B cell (primary cell): ENCODE measurements around the gene MELK. TPM values are rescaled to one million over a fixed set of nuclear protein-coding genes. Genes with fewer than 3 reads are reported as not detected.

Experiments
- ATAC-seq: fragments of 200-7000 bp; cut with Tn5 transposase; one replicate; pipeline ENCODE4 v1.10.0; 2021; ENCODE audit warnings: low read depth, mild to moderate bottlenecking, moderate number of reproducible peaks, moderate library complexity
- CTCF ChIA-PET: fragments of 350-600 bp; sonication (Branson Sonifier 250); formaldehyde crosslinking; loops from one replicate; lab custom pipeline; 2021; ENCODE audit warnings: antibody characterized with exemption, inconsistent platforms; lab: Charles Lee
- POLR2A ChIA-PET: fragments of 350-600 bp; sonication (Branson Sonifier 250); formaldehyde crosslinking; loops from one replicate; lab custom pipeline; 2021; ENCODE audit warnings: antibody characterized with exemption; lab: Charles Lee
- DNase-seq: peaks from one replicate; pipeline ENCODE4 v3.0.0; 2013
- H2AFZ ChIP-seq: 2 replicates; pipeline ENCODE4 v1.6.1; 2012; ENCODE audit warnings: mild to moderate bottlenecking, low read depth, low read length; ENCODE audit not compliant: insufficient read depth, poor library complexity, severe bottlenecking
- H3K27ac ChIP-seq, 2 donors: 1 replicate in 1 of 2; 2 replicates in 1 of 2; pipeline ENCODE4 v1.5.1; 2012 to 2013; ENCODE audit warnings: low read length in 2 of 2, mild to moderate bottlenecking in 2 of 2, moderate library complexity in 1 of 2
- H3K27me3 ChIP-seq, 4 experiments: fragments of 200-600 bp in 1 of 4; sonication (generic) in 1 of 4; replicated peaks in 1 of 4; 1 replicate in 2 of 4; 2 replicates in 2 of 4; pipeline versions ENCODE4 v1.6.1 to v1.7.0; 2013 to 2016; ENCODE audit warnings: low read length in 3 of 4, mild to moderate bottlenecking in 2 of 4, mixed read lengths in 1 of 4, moderate library complexity in 1 of 4; ENCODE audit not compliant: insufficient read depth in 4 of 4, control insufficient read depth in 3 of 4; ENCODE audit errors: control extremely low read depth in 1 of 4
- H3K36me3 ChIP-seq, 2 experiments: replicated peaks in 1 of 2; 1 replicate in 1 of 2; 2 replicates in 1 of 2; pipeline versions ENCODE4 v1.6.1 to v1.7.1; 2013; ENCODE audit warnings: low read length in 1 of 2; ENCODE audit not compliant: insufficient read depth in 2 of 2, control insufficient read depth in 1 of 2; ENCODE audit errors: control extremely low read depth in 1 of 2, extremely low read depth in 1 of 2
- H3K4me1 ChIP-seq, 2 donors: fragments of 200-600 bp in 1 of 2; sonication (generic) in 1 of 2; 1 replicate in 1 of 2; 2 replicates in 1 of 2; pipeline versions ENCODE4 v1.5.1 to v1.6.1; 2013 to 2017; ENCODE audit warnings: low read length in 2 of 2; ENCODE audit not compliant: control insufficient read depth in 2 of 2, insufficient read depth in 2 of 2
- H3K4me2 ChIP-seq: replicated peaks from 2 replicates; pipeline ENCODE3; 2012; ENCODE audit warnings: mild to moderate bottlenecking, low read depth, low read length; ENCODE audit not compliant: poor library complexity, severe bottlenecking
- H3K4me3 ChIP-seq, 5 experiments: fragments of 200-600 bp in 1 of 5; sonication (generic) in 1 of 5; 1 replicate in 3 of 5; 2 replicates in 2 of 5; pipeline versions ENCODE4 v1.5.1 to v1.7.0; 2011 to 2016; ENCODE audit warnings: low read length in 4 of 5, mild to moderate bottlenecking in 4 of 5, low read depth in 2 of 5, control low read depth in 1 of 5, moderate library complexity in 1 of 5; ENCODE audit not compliant: insufficient read depth in 1 of 5; ENCODE audit errors: control extremely low read depth in 1 of 5, extremely low read depth in 1 of 5
- H3K79me2 ChIP-seq: fragments of 200-600 bp; sonication (generic); one replicate; pipeline ENCODE4 v1.6.0; 2016; ENCODE audit warnings: low read length; ENCODE audit not compliant: control insufficient read depth, insufficient read depth
- H3K9ac ChIP-seq: fragments of 200-600 bp; sonication (generic); 2 replicates; pipeline ENCODE4 v1.6.1; 2017; ENCODE audit warnings: mild to moderate bottlenecking, low read length, moderate library complexity
- H3K9me3 ChIP-seq, 3 donors: one replicate each; pipeline versions ENCODE4 v1.6.1 to v1.7.1; 2013; ENCODE audit warnings: low read length in 2 of 3; ENCODE audit not compliant: control insufficient read depth in 2 of 3, insufficient read depth in 1 of 3; ENCODE audit errors: control extremely low read depth in 1 of 3
- H4K20me1 ChIP-seq: 2 replicates; pipeline ENCODE4 v1.6.0; 2012; ENCODE audit warnings: mild to moderate bottlenecking, low read length; ENCODE audit not compliant: insufficient read depth, control insufficient read depth, poor library complexity, severe bottlenecking
- H3K27ac Mint-ChIP-seq: one replicate; pipeline ENCODE4 v1.8.0; 2021; ENCODE audit warnings: mixed read lengths
- H3K27me3 Mint-ChIP-seq: one replicate; pipeline ENCODE4 v1.8.0; 2021; ENCODE audit warnings: mixed read lengths
- H3K4me1 Mint-ChIP-seq: one replicate; pipeline ENCODE4 v1.8.0; 2021; ENCODE audit warnings: mixed read lengths
- H3K4me3 Mint-ChIP-seq: one replicate; pipeline ENCODE4 v1.8.0; 2021; ENCODE audit warnings: mixed read lengths
- H3K9me3 Mint-ChIP-seq: one replicate; pipeline ENCODE4 v1.8.0; 2022; ENCODE audit warnings: mixed read lengths; ENCODE audit not compliant: insufficient read depth
- CTCF ChIP-seq: fragments of 200-600 bp; IDR thresholded peaks from one replicate; pipeline ENCODE4 v1.8.0; 2022; ENCODE audit warnings: antibody characterized with exemption, mild to moderate bottlenecking
- EZH2 ChIP-seq: IDR thresholded peaks from 2 replicates; pipeline ENCODE4 v1.6.1; 2012; ENCODE audit warnings: borderline replicate concordance, low read depth, mild to moderate bottlenecking, moderate library complexity, low read length; ENCODE audit not compliant: insufficient read depth, poor library complexity, severe bottlenecking
- WGBS: methylation state at CpG from one replicate; pipeline ENCODE4 v1.1.5; 2013; ENCODE audit warnings: missing lambda C conversion rate; ENCODE audit not compliant: insufficient coverage; 5-methylcytosine and 5-hydroxymethylcytosine counted together
- intact Hi-C: fragments of 100-400 bp; cut with micrococcal nuclease; formaldehyde crosslinking; loops from one replicate; pipeline ENCODE4 v1.10.0; 2022
- polyA plus RNA-seq: library from polyadenylated mRNA; depleted of rRNA; stranded (reverse); fragments of >200 nt; gene quantifications from 2 replicates; pipeline ENCODE4 v1.2.3, GENCODE V29; 2012
- total RNA-seq, 2 donors: library from RNA; stranded (reverse); fragments of 120-200 nt in 1 of 2; gene quantifications; 1 replicate in 1 of 2; 2 replicates in 1 of 2; pipeline versions ENCODE4 v1.2.3 to v1.2.4, GENCODE V29; 2013 to 2022

MELK gene
- total and polyA plus RNA-seq, 2 donors (not counting 1 experiment from before 2014, with no cell fraction given), result 0.17 to 0.18 TPM

- TF ChIP-seq EZH2 (no peak), CTCF (no peak)
- H3K4me1 ChIP-seq, result peaks cover 0 to 4% of the 10 kb centered on the region in 2 donors
- Mint-ChIP-seq H3K27me3 (no peaks in the 10 kb centered on the region), H3K27ac (no peak overlapping the region), H3K9me3 (no peaks in the 10 kb centered on the region), H3K4me1 (peaks cover 8% of the 10 kb centered on the region), H3K4me3 (no peak overlapping the region)
- ATAC-seq (no peak), DNase-seq (peak; percentile 26)
- no peaks in the 10 kb centered on the region for H4K20me1 ChIP-seq
- no peak overlapping the region for H2AFZ ChIP-seq
- no peaks in the 10 kb centered on the region for H3K36me3 ChIP-seq
- H3K4me3 ChIP-seq, result no peak overlapping the region
- H3K4me2 ChIP-seq, result peak overlapping the region; percentile 23
- no peak overlapping the region for H3K9ac ChIP-seq
- WGBS, result 56% methylated on average over 6 of the region's 6 CpGs
- ChIA-PET CTCF (interaction anchor here (0.8 to 1.5 kb wide), 3 partner anchors 27 to 69 kb away, joined by 3 to 4 read pairs (median 3); no protein-coding TSS in a partner anchor), POLR2A (no interaction called here)
- no peaks in the 10 kb centered on the region for H3K9me3 ChIP-seq
- intact Hi-C loops, result no loop called here
- H3K27ac ChIP-seq, result no peak overlapping the region
- H3K79me2 ChIP-seq, result no peaks in the 10 kb centered on the region
- H3K27me3 ChIP-seq, result no peaks in the 10 kb centered on the region
Measured at GRCh38 chr9:36659500-36659899, 86.8 kb downstream of the MELK start.

GRCh38 chr9:36664806-36665205 is 92.1 kb downstream of the MELK start:
- Histone ChIP-seq H3K9me3 (no peaks in the 10 kb centered on the region), H3K27me3 (no peaks in the 10 kb centered on the region), H3K27ac (no peak overlapping the region), H3K4me3 (no peak overlapping the region), H3K9ac (no peak overlapping the region), H4K20me1 (no peaks in the 10 kb centered on the region), H3K79me2 (no peaks in the 10 kb centered on the region), H3K36me3 (no peaks in the 10 kb centered on the region), H3K4me1 (peaks cover 0 to 5% of the 10 kb centered on the region in 2 donors), H3K4me2 (no peak overlapping the region), H2AFZ (no peak overlapping the region)
- H3K27me3 Mint-ChIP-seq, result no peaks in the 10 kb centered on the region
- no peak for ATAC-seq
- H3K4me1 Mint-ChIP-seq, result peaks cover 13% of the 10 kb centered on the region
- WGBS, result no CpG with 5 or more reads among the region's 1 CpG
- POLR2A ChIA-PET, result no interaction called here
- intact Hi-C loops, result no loop called here
- TF ChIP-seq CTCF, result no peak
- no peak for TF ChIP-seq EZH2
- CTCF ChIA-PET, result interaction anchor here (0.6 to 1.9 kb wide), 3 partner anchors 31 to 154 kb away, joined by 3 to 5 read pairs (median 4); no protein-coding TSS in a partner anchor
- no peaks in the 10 kb centered on the region for H3K9me3 Mint-ChIP-seq
- no peak for DNase-seq
- H3K4me3 Mint-ChIP-seq, result no peak overlapping the region
- H3K27ac Mint-ChIP-seq, result no peak overlapping the region
